Ishikawa (cell line): ENCODE data around the gene TXNDC2.

Source experiments
- CEBPB ChIP-seq: IDR thresholded peaks from 2 replicates; pipeline ENCODE4 v1.6.1; 2012
- CREB1 ChIP-seq: IDR thresholded peaks from 2 replicates; pipeline ENCODE4 v1.6.1; 2012; ENCODE audit warnings: low read depth
- EGR1 ChIP-seq: IDR thresholded peaks from 2 replicates; pipeline ENCODE4 v1.6.1; 2012
- EP300 ChIP-seq: IDR thresholded peaks from 2 replicates; pipeline ENCODE4 v1.6.1; 2012; ENCODE audit warnings: borderline replicate concordance
- FOXM1 ChIP-seq: IDR thresholded peaks from 2 replicates; pipeline ENCODE4 v1.6.1; 2012; ENCODE audit warnings: low read depth, borderline replicate concordance
- NFIC ChIP-seq: IDR thresholded peaks from 2 replicates; pipeline ENCODE4 v1.6.1; 2012
- RAD21 ChIP-seq: IDR thresholded peaks from 2 replicates; pipeline ENCODE4 v1.6.1; 2012; ENCODE audit warnings: low read depth
- TAF1 ChIP-seq: IDR thresholded peaks from 2 replicates; pipeline ENCODE4 v1.6.1; 2012; ENCODE audit warnings: low read depth, mild to moderate bottlenecking
- TCF12 ChIP-seq: IDR thresholded peaks from 2 replicates; pipeline ENCODE4 v1.6.1; 2012; ENCODE audit warnings: low read depth
- TEAD4 ChIP-seq: IDR thresholded peaks from 2 replicates; pipeline ENCODE4 v1.6.1; 2012
- YY1 ChIP-seq: IDR thresholded peaks from 2 replicates; pipeline ENCODE4 v1.6.1; 2012; ENCODE audit warnings: low read depth
- ZBTB7A ChIP-seq: IDR thresholded peaks from 2 replicates; pipeline ENCODE4 v1.6.1; 2012; ENCODE audit warnings: low read depth
- TF ChIP-seq, protein P1 (sequence below): IDR thresholded peaks from 2 replicates; pipeline ENCODE4 v1.6.1; 2012
- TF ChIP-seq, protein P2 (sequence below): IDR thresholded peaks from 2 replicates; pipeline ENCODE4 v1.6.1; 2012
- TF ChIP-seq, protein P3 (sequence below): IDR thresholded peaks from 2 replicates; pipeline ENCODE4 v1.6.1; 2012; ENCODE audit warnings: low read depth, mild to moderate bottlenecking

TXNDC2 gene

DNA sequence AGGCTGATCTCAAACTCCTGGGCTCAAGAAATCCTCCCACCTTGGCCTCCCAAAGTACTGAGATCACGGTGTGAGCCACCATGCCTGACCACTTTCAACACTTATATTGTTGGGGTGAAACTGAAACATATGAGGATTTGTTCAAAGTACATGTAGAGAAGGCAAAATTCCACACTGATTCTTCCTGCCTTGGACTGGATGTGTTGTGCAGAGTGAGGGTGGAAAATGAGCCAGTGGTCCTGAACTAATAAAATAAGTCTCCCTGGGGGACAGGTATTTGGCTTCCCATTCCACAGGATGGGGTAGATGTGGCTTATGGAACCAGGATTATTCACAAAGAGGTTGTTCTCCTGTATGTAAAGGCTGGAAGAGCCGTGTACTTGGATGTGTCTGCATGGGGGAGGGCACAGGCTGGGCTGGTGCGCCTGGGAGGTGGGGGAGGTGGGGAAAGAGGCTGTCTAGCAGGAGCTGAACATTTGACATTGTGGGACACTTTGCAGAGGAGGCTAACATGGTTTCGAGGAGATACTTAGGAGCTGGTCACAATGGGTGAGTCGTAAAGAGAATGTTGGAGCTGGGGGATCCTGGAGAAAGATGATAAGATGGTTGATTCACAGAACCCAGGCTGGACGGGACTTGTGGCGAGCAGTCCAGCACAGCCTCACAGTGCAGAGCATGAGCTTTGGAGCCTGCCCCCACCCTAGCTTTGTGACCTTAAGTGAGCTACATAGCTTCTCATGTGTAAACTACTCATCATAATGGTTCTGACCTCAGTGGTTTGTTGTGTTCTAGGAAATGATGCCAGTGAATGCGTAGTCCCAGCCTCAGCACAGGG, at the start of gene TXNDC2:
Gene TXNDC2, plus strand, starts transcription at position 804 of the 835 bp plus-strand sequence. CDS start 708 bp downstream, outside the sequence.
- no peak for TF ChIP-seq NFIC
- no peak for TF ChIP-seq EP300
- TF ChIP-seq TAF1 = no peak
- TF ChIP-seq EGR1 = no peak
- no peak for TF ChIP-seq TCF12
- no peak for TF ChIP-seq CEBPB
- TF ChIP-seq, protein P1, sequence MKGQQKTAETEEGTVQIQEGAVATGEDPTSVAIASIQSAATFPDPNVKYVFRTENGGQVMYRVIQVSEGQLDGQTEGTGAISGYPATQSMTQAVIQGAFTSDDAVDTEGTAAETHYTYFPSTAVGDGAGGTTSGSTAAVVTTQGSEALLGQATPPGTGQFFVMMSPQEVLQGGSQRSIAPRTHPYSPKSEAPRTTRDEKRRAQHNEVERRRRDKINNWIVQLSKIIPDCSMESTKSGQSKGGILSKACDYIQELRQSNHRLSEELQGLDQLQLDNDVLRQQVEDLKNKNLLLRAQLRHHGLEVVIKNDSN = no peak
- TF ChIP-seq, protein P2, sequence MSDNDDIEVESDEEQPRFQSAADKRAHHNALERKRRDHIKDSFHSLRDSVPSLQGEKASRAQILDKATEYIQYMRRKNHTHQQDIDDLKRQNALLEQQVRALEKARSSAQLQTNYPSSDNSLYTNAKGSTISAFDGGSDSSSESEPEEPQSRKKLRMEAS = no peak
- TF ChIP-seq TEAD4 = no peak

DNA sequence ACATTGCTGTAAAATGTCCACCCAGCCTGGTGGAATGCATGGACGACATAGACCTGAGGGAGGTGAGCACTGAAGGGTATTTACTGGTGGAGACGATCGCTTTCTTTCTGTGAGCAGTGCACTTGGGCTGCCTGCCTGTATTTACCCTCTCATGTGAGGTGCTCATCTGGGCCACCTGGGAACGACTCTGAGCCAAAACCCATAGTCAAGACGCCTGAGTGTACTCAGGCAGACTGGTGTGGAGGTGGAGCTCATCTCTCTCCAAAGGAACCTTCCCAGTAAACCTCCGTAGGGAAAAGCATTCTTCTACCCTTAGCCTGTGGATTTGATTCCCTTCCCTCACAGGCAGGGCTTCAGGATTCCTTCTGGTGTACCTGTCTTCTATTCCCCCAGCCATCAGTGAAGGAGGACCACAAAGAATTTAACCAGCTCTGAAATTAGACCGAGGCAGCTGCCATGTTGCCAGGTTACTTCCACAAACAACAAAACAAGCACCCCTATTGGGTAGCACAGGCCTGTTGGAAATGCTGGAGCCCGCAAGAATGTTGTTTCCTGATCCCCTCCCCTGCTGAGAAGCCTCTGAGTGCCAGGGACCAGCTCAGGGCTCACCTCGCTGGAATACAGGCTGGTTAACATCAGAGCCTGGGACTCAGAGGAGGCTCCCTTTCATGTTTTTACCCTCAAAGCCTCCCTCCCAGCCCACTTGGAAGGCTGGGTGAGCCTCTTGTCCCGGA, 47.5 kb upstream of the TXNDC2 start:
- TF ChIP-seq TEAD4 (peak; percentile 66), YY1 (no peak), TCF12 (no peak), FOXM1 (peak; percentile 37; the same call in 1 of the 2 replicates)
- TF ChIP-seq, protein P1 = no peak

DNA sequence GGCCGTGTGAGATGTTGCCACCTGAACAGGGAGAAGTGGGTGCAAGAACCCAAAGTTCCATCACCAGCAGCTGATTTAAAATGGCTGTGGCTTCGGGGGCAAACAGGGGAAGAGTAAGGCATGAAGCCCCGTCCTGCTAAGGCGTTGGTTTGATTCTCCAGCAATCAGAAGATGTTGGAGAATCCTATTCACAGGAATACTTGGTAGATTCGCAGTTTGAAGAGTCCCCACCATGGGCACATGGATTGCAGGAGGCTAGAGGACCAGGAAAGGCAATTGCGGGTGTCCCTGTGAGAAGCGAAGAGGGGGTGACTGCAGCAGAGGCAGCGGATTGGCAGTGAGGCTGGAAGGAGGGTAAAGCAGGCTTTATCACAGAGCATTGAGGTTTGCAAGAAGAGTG, 46.6 kb upstream of the TXNDC2 start:
- TF ChIP-seq, protein P1 = no peak
- TF ChIP-seq NFIC = no peak
- TF ChIP-seq CEBPB = no peak
- no peak for TF ChIP-seq EP300
- TF ChIP-seq EGR1 = no peak
- TF ChIP-seq ZBTB7A = no peak
- TF ChIP-seq TEAD4 = no peak
- TF ChIP-seq TCF12 = no peak

DNA sequence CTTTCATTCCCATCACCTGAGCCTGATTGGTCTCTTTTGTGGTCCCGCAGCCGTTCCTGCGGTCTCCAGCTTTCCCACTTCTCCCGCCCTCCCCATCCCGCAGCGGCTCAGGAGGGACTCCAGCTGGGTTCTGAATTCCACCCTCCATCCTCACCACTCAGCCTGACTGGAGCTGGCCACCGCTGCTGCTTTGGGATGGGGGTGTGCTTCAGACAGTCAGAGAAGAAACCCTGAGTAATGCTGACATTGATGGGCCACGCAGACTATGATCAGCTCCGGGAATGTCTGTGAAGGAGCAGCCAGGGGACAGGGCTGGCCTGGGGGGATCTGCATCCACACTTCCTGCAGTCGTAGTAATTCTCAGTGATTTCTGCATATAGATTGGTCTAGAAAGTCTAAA, 45.9 kb upstream of the TXNDC2 start:
- TF ChIP-seq, protein P1 = no peak
- no peak for TF ChIP-seq CREB1

DNA sequence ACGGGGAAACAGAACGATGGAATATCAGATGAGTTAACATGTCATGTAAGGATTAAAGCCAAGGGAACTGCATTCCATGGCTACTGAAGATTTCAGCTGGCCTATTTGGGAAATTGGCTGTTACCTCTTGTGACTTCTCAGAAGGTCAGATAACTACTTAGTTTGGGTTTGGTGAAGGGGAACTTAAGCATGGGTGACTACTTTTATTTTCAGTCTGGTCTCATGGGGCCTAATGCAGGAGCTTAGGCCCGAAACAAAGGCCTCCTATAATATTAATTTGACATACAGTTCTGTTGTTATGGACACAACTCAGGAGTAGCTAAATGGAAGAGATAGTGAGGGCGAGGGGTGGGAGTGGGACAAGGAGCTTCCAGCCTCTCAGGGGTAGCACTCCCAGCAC, 44.0 kb upstream of the TXNDC2 start:
- TF ChIP-seq, protein P1 = no peak
- TF ChIP-seq TEAD4 = no peak
- TF ChIP-seq TCF12 = no peak
- TF ChIP-seq FOXM1 = no peak
- TF ChIP-seq RAD21 = no peak
- TF ChIP-seq, protein P3, sequence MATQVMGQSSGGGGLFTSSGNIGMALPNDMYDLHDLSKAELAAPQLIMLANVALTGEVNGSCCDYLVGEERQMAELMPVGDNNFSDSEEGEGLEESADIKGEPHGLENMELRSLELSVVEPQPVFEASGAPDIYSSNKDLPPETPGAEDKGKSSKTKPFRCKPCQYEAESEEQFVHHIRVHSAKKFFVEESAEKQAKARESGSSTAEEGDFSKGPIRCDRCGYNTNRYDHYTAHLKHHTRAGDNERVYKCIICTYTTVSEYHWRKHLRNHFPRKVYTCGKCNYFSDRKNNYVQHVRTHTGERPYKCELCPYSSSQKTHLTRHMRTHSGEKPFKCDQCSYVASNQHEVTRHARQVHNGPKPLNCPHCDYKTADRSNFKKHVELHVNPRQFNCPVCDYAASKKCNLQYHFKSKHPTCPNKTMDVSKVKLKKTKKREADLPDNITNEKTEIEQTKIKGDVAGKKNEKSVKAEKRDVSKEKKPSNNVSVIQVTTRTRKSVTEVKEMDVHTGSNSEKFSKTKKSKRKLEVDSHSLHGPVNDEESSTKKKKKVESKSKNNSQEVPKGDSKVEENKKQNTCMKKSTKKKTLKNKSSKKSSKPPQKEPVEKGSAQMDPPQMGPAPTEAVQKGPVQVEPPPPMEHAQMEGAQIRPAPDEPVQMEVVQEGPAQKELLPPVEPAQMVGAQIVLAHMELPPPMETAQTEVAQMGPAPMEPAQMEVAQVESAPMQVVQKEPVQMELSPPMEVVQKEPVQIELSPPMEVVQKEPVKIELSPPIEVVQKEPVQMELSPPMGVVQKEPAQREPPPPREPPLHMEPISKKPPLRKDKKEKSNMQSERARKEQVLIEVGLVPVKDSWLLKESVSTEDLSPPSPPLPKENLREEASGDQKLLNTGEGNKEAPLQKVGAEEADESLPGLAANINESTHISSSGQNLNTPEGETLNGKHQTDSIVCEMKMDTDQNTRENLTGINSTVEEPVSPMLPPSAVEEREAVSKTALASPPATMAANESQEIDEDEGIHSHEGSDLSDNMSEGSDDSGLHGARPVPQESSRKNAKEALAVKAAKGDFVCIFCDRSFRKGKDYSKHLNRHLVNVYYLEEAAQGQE = no peak
- TF ChIP-seq CREB1 = no peak
- no peak for TF ChIP-seq ZBTB7A
- TF ChIP-seq, protein P2 = no peak
- TF ChIP-seq EGR1 = no peak
- TF ChIP-seq EP300 = no peak

DNA sequence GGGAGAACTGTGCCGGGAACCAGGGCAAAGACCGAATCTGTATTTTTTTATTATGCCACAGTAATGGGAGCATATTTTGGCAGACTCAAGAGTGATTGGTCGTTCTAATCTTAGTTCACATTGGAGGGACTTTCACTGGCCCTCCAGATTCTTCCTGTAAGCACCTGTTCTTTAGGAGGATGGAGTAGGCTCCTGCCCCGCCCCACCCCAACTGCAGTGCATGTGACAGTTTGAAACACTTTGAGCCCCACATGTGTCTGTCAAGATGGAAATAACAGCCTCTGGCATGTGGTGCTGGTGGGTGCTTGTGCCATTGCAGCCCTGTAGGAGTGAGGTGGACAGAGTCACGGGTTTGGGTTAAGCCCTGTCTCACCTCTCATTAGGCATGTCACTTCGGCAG, 43.3 kb upstream of the TXNDC2 start:
- no peak for TF ChIP-seq TEAD4
- TF ChIP-seq, protein P2 = no peak
- no peak for TF ChIP-seq CEBPB
- no peak for TF ChIP-seq FOXM1
- no peak for TF ChIP-seq TCF12
- no peak for TF ChIP-seq NFIC
- no peak for TF ChIP-seq RAD21
- no peak for TF ChIP-seq TAF1
- TF ChIP-seq CREB1 = no peak
- no peak for TF ChIP-seq EGR1
- TF ChIP-seq ZBTB7A = no peak
- no peak for TF ChIP-seq YY1
- no peak for TF ChIP-seq EP300
- TF ChIP-seq, protein P1 = no peak
- TF ChIP-seq, protein P3 = no peak
